Activated T-cell treated with anti-CD3 and anti-CD28 coated beads for 48 hours (primary cell): ENCODE results near the gene DNER.
"Not testable (repeated sequence)": the region's sequence is repeated elsewhere in the genome, so short reads cannot be mapped to it uniquely, and the experiment has no call there.

ENCODE experiments used
- DNase-seq: peaks from one replicate; pipeline ENCODE4 v3.0.0-alpha.2; 2020; ENCODE audit warnings: low read depth

The DNER gene

DNA sequence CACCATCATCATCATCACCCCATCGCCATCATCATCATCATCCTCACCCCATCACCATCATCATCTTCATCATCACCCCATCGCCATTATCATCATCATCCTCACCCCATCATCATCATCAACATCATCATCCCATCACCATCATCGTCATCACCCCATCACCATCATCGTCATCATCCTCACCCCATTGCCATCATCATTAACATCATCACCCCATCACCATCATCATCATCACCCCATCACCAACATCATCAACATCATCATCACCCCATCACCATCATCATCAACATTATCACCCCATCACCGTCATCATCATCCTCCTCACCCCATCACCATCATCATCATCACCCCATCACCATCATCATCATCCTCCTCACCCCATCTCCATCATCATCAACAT, 151.0 kb downstream of the DNER start:
- no peak for DNase-seq

DNA sequence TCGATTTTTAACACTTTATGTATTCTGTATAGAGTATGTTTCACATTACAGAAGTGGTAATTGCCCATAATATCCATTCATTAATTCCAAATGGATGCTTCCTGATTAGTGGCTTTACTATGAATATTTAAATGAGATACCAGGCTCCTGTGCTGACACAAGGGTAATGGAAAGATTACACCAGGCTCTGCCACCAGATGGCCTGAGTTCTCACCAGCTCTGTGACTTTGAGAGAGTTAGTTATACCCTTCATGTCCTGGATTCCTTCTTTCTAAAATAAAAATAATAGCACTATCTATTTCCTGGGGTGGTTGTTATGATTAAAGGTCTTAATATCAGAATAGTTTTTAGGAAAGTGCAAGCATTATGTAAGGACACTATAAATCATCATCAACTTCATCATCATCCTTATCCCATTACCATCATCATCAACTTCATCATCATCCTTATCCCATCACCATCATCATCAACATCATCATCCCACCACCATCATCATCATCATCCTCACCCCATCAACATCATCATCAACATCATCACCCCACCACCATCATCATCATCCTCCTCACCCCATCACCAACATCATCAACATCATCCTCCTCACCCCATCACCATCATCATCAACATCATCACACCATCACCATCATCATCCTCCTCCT, 151.8 kb downstream of the DNER start:
- no peak for DNase-seq

DNA sequence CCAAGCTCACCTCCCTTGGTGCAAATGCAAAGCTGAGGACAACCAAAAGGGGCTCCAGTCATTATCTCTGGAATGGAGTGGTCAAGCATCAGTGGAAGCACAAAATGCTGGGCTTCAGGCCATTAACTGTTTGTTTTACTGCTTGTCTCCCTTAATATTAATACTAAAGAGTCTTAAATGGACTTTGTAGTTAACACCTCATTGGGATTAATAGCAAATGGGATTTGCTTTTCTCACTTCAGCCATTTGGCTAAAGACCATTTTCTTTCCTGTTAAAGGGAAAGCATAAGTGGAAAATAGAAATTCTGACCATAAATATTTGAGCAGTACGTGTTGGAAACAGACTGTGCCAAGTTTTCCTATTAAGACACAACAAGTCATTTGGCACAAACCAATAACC, 154.4 kb downstream of the DNER start:
- no peak for DNase-seq

DNA sequence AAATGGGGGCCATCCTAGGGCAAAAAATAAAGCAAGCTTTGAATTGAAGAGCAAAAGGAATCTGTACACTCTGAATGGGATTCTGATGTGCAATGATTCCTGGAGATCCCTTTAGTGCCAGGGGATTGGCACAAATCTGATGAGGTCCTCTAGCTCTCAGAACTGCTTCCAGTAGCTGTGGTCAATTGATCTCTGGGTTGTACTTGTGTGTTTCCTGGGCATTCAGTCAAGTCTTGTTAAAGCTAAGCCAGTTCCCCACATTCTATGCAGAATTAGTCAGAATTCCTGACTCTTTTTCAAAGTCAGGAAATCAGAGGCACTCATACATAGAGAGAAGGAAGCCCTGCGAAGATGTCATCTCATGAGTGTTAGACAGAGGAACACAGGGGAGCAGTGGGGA, 161.3 kb downstream of the DNER start:
- no peak for DNase-seq

DNA sequence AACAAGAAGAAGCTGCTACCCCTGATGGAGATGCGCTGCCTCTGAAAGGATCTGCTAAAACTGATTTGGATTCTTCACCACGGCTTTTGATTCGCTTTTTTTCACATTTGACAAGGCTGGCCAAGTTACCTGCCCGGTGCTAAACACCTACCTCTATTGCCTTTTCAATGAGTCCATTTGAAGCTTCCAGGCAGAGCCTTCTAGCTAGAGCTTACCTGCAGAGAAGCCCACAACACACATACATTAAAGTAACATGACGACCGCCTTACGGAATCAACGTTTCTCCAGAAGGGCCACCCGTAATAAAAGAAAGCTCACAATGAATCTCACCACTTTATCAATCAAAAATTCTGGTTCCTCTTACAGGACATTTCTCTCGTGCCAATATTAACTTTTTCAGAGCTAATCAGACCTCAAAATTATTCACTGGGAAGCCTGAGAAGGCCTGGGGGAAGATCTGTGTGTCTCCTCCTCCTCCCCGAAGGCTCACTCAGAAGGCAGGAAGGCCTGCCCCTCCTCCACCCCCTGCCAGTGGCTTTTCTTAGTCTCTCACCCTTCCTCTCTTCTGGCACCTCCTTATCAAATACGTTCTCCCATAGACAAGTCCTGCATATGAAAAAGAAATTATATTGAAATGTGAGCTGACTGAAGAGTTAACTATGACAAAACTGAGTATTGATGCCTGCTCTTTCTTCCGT, 171.0 kb downstream of the DNER start:
- DNase-seq = no peak

- DNase-seq = no peak
Observed at GRCh38 chr2:229539628-229540027, 174.7 kb downstream of the DNER start.

GRCh38 chr2:229531594-229531993, 182.8 kb downstream of the DNER start:
- no peak for DNase-seq

DNA sequence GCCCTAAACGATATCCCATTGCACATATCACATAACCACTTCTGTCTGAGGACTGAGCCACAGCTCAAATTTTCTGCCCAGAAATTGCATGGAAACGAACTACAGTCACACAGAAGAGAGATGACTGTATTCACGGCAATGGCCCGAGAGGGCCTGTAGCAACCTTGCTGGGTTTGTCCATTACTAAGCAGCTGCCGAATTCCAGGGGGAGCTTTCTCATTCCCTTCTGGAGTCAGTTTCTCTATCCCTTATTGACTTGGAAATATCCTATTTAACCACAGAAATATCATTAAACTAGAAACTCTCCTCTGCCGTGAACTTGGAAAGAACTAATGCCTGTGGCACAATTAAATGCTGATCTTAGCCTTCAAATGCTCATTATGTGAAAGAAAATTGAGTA, 183.9 kb downstream of the DNER start:
- no peak for DNase-seq

GRCh38 chr2:229528846-229529245, 185.5 kb downstream of the DNER start:
- DNase-seq = no peak

DNA sequence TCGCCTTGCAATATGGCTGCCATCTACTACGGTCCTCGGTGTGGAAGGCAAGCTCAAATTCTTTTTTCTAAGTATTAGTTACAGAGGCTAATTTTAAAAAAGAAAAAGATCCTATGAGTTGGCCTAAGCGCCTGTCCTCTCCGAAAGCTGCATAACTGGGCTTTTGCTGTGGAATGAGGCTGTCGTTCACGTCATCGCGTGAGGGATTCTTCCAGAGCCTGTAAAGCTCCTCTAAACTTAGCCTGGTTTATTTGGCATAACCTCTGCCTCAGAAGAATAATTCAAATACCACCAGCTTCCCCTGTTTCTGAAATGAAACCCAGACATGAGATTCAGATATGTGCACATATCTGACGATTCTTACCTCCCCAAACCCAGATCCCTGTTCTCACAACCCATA, 187.4 kb downstream of the DNER start:
- DNase-seq = no peak

- DNase-seq = no peak
Observed at GRCh38 chr2:229524799-229525198, 189.6 kb downstream of the DNER start.

DNA sequence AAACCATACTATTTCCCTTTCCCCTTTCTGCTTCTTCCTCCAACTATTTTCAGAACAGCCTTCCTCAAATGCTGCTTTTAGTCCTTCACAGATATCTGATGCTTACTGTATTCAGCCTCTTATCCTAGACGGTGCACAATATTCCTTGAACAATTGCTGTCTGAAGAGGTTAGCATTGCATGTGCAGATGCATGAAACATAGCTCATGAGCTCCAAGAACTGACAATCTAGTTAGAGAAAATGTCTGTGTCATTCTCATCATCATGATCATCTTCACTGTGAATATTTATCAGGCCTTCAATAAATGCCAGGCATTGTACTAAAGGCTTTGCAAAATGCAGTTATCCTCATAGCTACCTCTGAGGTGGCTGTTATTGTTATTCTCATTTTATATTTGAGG, 190.7 kb downstream of the DNER start:
- no peak for DNase-seq

- DNase-seq = no peak
Observed at GRCh38 chr2:229521576-229521975, 192.8 kb downstream of the DNER start.

DNA sequence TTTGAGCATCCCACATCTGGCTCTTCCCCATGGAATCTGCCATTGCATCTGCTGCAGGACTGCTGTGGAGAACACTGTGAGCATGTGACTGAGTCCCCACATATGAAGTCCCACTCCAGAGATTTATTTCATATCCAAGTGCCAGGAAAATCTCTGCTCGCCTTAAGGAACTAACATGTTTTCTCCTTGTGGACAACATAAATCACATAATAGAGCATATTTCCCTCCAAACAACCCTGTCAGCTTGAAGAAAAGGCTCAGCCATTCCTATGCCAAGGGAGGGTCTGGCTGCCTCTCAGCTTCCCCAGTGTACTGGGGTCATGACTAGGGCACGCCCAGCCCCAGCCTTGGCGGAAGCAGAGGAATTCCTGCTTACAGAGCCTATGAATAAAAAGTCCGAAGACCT, 193.7 kb downstream of the DNER start:
- no peak for DNase-seq

GRCh38 chr2:229519655-229520430, 194.5 kb downstream of the DNER start:
- DNase-seq = no peak

- no peak for DNase-seq
Observed at GRCh38 chr2:229514273-229514895, 200.0 kb downstream of the DNER start.

GRCh38 chr2:229511524-229511923, 202.8 kb downstream of the DNER start:
- DNase-seq = no peak

DNA sequence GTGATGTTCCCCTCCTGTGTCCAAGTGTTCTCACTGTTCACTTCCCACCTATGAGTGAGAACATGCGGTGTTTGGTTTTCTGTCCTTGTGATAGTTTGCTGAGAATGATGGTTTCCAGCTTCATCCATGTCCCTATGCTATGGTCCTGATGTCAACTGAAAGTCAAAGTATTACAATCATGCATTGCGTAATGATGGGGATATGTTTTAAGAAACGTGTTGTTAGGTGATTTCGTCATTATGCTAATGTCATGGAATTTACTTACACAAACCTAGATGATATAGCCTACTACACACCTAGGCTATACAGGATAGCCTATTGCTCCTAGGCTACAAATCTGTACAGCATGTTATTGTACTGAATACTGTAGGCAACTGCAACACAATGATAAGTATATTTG, 207.7 kb downstream of the DNER start:
- DNase-seq = not testable (repeated sequence)

GRCh38 chr2:229501051-229501794, 213.1 kb downstream of the DNER start:
- no peak for DNase-seq

- no peak for DNase-seq
Observed at GRCh38 chr2:229492034-229492433, 222.3 kb downstream of the DNER start.

GRCh38 chr2:229490167-229490566, 224.2 kb downstream of the DNER start:
- DNase-seq = no peak

- no peak for DNase-seq
Observed at GRCh38 chr2:229489016-229489415, 225.3 kb downstream of the DNER start.
